HL-60 (cell line): ENCODE results near the gene LIPT1.
A peak's percentile ranks its signal among the peaks of the same experiment; 100 is the strongest.

Experiments
- DNase-seq, 2 experiments: peaks; one replicate each; pipeline ENCODE4 v3.0.0-alpha.2; 2010 to 2020; ENCODE audit warnings: low read depth in 1 of 2, low spot score in 1 of 2
- H3K27ac ChIP-seq: fragments of 250-450 bp; sonication (Bioruptor Pico); replicated peaks from 2 replicates; pipeline ENCODE4 v1.5.1; 2020; ENCODE audit warnings: mild to moderate bottlenecking, moderate library complexity
- H3K27me3 ChIP-seq: fragments of 250-450 bp; sonication (Bioruptor Pico); 2 replicates; pipeline ENCODE4 v1.5.1; 2021; ENCODE audit warnings: mild to moderate bottlenecking, moderate library complexity; ENCODE audit not compliant: insufficient read depth, poor library complexity, severe bottlenecking
- H3K4me3 ChIP-seq: replicated peaks from 2 replicates; pipeline ENCODE4 v1.5.1; 2011; ENCODE audit warnings: mild to moderate bottlenecking, control low read depth, low read length; ENCODE audit not compliant: insufficient read depth
- GABPA ChIP-seq: IDR thresholded peaks from 2 replicates; pipeline ENCODE4 v1.6.1; 2012; ENCODE audit warnings: low read depth
- POLR2AphosphoS5 ChIP-seq: IDR thresholded peaks from 2 replicates; pipeline ENCODE4 v1.6.1; 2012; ENCODE audit warnings: low read depth
- REST ChIP-seq: IDR thresholded peaks from 2 replicates; pipeline ENCODE4 v1.6.1; 2012; ENCODE audit warnings: low read depth; ENCODE audit not compliant: insufficient replicate concordance
- SPI1 ChIP-seq: IDR thresholded peaks from 2 replicates; pipeline ENCODE4 v1.6.1; 2012; ENCODE audit warnings: low read depth, mild to moderate bottlenecking, borderline replicate concordance
- long read RNA-seq: library from polyadenylated mRNA; unstranded; transcript quantifications from one replicate; pipeline ENCODE4 v2.0.0, GENCODE V29; 2020
- TF ChIP-seq, protein P1 (sequence below): IDR thresholded peaks from one replicate; pipeline ENCODE4 v1.5.1; 2011; ENCODE audit warnings: low read length, control low read depth, inconsistent platforms; ENCODE audit not compliant: insufficient read depth

The LIPT1 gene
- long read RNA-seq, transcript LIPT1-201 (2 exons, 1,289 nt), result minor isoform, 6 of 20 reads
- long read RNA-seq, transcript LIPT1-202 (3 exons, 1,424 nt), result major isoform, 8 of 20 reads
- long read RNA-seq, partial matches to known transcripts, result 2 of 20 reads
- long read RNA-seq, other reads (novel, unspliced or antisense), result 1 of 20 reads

DNA sequence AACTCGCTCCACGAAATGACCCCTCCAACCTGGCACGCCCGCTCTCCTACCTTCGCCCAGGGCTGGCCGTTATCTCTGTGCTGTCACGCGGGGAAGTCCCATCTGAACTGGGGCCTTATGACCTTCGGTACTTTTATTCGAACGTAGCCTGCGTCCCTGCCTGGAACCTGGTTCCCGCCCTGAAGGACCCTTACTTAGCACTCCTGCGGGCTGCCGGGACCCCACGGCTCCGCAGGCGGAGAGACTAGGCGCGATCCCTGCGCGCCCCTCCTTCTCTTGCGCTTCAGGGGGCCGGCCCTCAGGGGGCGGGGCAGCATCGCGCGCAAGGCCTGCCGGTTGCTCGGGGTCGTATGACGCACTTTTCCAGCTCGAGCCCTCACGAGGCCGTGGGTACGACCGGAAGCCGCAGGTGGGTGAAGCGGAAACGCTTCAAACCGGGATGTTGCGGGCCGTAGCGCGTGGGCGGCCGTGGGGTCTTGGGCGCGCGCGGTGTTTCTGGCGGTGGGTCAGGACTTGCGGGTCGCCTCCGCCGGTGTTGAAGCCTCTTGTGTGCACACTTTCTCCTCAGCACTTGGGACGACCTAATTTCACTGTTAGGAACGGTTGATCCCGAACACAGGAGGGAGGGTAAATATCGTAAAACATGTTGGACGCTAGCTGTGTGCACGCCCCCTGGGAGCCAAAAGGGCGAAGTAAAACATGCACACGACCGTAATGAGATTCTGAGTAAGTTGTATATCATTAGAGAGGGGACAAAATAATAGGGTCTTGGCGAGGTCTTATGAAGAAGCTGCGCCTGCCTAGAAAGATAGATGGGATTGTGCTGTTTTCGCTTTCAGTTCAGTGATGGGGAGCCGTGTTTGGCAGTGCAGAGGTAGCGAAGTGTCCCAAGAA lies at the start of gene LIPT1, which contains the start of gene TSGA10:
TSS of gene LIPT1 (plus strand) at position 325 of the 894 bp plus-strand sequence. CDS start 6,991 bp downstream, outside the sequence.
TSS of gene TSGA10 (minus strand) at position 300 of the 894 bp plus-strand sequence. CDS start 45,503 bp downstream, outside the sequence.
- H3K27ac ChIP-seq, result peak within 1 kb of the TSS; percentile 89
- DNase-seq, result peak; percentile 91 to 93
- H3K4me3 ChIP-seq, result peak within 1 kb of the TSS; percentile 74
- no peaks in the 10 kb centered on the region for H3K27me3 ChIP-seq
- TF ChIP-seq, protein P1, sequence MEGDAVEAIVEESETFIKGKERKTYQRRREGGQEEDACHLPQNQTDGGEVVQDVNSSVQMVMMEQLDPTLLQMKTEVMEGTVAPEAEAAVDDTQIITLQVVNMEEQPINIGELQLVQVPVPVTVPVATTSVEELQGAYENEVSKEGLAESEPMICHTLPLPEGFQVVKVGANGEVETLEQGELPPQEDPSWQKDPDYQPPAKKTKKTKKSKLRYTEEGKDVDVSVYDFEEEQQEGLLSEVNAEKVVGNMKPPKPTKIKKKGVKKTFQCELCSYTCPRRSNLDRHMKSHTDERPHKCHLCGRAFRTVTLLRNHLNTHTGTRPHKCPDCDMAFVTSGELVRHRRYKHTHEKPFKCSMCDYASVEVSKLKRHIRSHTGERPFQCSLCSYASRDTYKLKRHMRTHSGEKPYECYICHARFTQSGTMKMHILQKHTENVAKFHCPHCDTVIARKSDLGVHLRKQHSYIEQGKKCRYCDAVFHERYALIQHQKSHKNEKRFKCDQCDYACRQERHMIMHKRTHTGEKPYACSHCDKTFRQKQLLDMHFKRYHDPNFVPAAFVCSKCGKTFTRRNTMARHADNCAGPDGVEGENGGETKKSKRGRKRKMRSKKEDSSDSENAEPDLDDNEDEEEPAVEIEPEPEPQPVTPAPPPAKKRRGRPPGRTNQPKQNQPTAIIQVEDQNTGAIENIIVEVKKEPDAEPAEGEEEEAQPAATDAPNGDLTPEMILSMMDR, result no peak
- TF ChIP-seq SPI1 (no peak), POLR2AphosphoS5 (peak; percentile 96), REST (peak; percentile 31), GABPA (peak; percentile 83)

DNA sequence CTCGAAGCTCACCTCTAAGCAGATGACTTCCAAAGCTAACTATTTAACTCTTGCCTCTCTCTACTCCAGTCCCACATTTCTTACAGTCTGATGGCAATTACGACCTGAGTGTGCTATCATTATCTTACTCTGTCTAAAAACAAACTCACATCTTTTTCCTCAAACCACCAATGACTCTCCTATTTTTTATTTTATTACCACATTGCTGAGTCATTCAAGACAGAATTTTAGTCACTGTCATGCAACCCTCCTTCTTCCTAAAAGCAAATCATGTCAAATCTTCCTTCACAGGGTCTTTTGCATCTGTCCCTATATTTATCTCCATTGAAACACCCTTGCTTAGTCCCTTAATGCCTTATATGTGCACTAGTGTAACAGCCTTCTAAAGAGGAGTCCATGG lies 47.9 kb upstream of the LIPT1 start:
- TF ChIP-seq SPI1 (no peak), GABPA (no peak), REST (no peak), POLR2AphosphoS5 (no peak)
- TF ChIP-seq, protein P1, result no peak
- H3K4me3 ChIP-seq, result no peak overlapping the region
- no peaks in the 10 kb centered on the region for H3K27me3 ChIP-seq
- no peak overlapping the region for H3K27ac ChIP-seq
- DNase-seq, result no peak

- Histone ChIP-seq H3K27ac (no peak overlapping the region), H3K4me3 (no peak overlapping the region), H3K27me3 (no peaks in the 10 kb centered on the region)
- no peak for DNase-seq
- TF ChIP-seq GABPA (no peak), REST (no peak), SPI1 (no peak), POLR2AphosphoS5 (no peak)
- TF ChIP-seq, protein P1, result no peak
These were observed 43.5 kb upstream of the LIPT1 start for GRCh38 chr2:99111236-99111635.
